ENCODE results near the gene PLA2G2C.

GRCh38 chr1:20233866-20234265, 47.5 kb upstream of the PLA2G2C start:
- TF ChIP-seq MYNN (CRISPR knock-in tag; IDR thresholded peaks at IDR 0.05; ENCODE audit: low read depth) (no peak), HDAC1 (CRISPR knock-in tag; IDR thresholded peaks at IDR 0.05) (no peak), SMAD3 (CRISPR knock-in tag; IDR thresholded peaks at IDR 0.05) (no peak)

Measured in HepG2 (cell line).